ENCODE measurements around the gene DPH6.

DPH6 gene

DNA sequence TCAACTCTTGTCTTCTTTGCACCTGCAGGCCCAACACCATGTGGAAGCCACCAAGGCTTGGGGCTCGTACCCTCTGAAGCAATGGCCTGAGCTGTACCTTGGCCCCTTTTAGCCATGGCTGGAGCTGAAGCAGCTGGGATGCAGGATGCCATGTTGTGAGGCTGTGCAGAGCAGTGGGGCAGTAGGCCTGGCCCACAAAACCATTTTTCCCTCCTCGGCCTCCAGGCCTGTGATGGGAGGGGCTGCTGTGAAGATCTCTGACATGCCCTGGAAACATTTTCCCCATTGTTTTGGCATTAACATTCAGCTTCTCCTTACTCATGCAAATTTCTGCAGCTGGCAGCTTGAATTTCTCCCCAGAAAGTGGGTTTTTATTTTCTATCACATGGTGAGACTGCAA lies 58.5 kb downstream of the DPH6 start:
- in situ Hi-C loops (cut with MboI; ENCODE audit: low sequenced_read_pairs) = no loop called here

DNA sequence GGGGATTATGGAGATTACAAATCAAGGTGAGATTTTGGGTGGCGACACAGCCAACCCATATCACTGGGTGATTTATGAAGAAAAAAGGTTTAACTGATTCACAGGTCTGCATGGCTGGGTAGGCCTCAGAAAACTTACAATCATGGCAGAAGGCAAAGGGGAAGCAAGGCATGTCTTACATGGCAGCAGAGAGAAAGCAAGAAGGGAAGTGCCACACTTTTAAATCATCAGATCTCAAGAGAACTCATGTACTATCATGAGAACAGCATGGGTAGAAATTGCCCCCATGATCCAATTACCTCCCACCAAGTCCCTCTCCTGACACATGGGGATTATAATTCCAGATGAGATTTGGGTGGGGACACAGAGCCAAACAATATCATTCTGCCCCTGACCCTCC lies 59.7 kb downstream of the DPH6 start:
- in situ Hi-C loops (cut with MboI; ENCODE audit: low sequenced_read_pairs) = no loop called here

DNA sequence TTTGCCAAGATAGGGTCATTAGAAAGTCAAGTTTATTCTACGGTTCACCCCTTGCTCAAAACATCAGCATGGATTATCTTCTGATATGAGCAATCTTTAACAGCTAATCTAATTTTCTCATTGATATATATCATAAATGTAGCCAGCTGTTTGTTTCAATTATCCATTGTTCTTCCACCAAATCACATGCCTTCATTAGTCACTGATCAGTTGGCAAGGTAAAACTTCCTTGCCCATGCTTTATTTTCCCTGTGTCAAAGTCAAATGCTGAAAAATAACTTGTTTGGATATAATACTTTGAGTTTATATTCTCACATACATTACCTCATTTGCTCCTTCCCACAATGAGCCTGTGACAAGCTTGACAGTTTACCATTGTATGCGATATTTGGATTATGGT lies 60.6 kb downstream of the DPH6 start:
- in situ Hi-C loops (cut with MboI; ENCODE audit: low sequenced_read_pairs) = no loop called here

DNA sequence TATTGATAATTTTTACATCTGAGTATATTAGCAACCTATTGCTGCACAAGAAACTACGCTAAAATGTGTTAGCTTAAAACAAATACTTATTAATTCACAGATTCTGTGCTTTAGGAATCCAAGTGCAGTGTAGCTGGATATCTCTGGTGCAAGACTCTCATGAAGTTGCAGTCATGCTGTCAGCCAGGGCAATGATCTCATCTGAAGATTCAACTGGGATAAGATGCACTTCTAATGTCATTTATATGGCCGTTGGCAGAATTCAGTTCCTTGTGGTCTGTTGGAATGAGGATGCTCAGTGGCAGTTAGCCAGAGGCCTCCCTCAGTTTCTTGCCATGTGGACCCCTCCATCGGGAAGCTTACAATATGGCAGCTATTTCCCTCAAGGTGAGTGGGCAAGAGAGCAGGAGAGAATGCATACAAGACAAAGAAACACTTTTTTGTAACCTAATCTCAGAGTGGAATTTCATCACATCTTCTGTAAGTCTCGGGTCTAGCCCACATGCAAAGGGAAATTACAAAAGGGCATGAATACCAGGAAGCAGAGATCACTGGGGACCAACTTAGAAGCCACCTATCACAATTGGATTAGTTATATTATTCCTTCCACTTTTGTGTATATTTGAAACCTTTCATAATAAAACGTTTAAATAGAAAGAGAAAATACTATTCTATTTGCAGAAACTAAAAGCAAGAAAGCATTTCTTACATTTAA lies 61.6 kb downstream of the DPH6 start:
- in situ Hi-C loops (cut with MboI; ENCODE audit: low sequenced_read_pairs) = no loop called here

DNA sequence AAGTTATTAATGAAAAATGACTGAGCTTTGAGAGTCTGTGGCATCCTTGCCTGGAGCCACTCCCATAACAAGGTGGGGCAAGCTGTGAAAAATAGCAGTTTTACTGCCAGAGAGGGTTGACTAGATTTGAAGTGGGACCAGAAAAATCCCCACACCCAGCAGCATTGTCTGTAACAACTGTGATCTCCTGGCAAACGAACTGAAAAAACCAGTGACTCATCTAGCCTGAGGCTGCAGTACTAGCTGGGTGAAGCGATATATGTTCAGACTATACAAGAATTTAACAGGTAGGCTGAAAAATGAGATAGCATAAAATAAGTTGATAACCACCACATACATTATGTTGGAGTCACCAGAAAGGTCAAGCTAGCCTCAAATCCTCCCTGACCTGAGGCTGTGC lies 64.0 kb downstream of the DPH6 start:
- in situ Hi-C loops (cut with MboI; ENCODE audit: low sequenced_read_pairs) = no loop called here

DNA sequence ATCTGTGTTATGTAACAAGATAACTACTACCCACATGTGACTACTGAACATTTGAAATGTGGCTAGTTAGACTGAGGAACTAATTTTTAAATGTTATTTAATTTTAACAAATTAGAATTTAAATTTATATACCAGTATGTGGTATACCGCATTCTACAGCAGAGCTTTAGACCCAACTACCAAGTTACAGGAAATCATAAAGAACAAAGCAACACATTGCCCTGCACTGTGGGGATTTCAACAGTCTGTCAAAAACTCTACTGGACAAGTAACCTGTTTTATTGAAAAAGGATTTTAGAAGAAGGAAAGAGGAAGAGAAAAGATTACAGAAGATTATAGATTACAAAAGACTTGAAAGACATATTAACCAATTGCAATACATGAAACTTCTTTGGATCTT lies 64.9 kb downstream of the DPH6 start:
- in situ Hi-C loops (cut with MboI; ENCODE audit: low sequenced_read_pairs) = no loop called here

DNA sequence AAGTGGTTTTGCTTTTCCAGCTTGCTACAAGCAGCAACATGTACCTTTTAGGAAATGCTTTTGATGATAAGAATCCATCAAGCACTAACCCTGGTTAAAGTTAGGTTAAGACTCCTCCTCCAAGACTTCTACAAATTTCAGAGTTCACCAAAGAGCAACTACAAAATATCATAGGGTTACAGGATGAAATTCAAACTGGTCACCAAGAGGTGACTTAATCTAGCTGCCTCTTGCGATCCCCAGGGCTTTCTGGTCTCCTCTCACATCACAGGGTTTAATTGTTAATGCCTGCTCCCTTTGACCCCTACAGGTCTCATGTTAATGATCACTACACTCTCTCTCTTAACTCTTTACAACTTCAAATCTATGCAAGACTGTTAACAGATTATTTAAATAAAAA lies 66.5 kb downstream of the DPH6 start:
- in situ Hi-C loops (cut with MboI; ENCODE audit: low sequenced_read_pairs) = no loop called here

DNA sequence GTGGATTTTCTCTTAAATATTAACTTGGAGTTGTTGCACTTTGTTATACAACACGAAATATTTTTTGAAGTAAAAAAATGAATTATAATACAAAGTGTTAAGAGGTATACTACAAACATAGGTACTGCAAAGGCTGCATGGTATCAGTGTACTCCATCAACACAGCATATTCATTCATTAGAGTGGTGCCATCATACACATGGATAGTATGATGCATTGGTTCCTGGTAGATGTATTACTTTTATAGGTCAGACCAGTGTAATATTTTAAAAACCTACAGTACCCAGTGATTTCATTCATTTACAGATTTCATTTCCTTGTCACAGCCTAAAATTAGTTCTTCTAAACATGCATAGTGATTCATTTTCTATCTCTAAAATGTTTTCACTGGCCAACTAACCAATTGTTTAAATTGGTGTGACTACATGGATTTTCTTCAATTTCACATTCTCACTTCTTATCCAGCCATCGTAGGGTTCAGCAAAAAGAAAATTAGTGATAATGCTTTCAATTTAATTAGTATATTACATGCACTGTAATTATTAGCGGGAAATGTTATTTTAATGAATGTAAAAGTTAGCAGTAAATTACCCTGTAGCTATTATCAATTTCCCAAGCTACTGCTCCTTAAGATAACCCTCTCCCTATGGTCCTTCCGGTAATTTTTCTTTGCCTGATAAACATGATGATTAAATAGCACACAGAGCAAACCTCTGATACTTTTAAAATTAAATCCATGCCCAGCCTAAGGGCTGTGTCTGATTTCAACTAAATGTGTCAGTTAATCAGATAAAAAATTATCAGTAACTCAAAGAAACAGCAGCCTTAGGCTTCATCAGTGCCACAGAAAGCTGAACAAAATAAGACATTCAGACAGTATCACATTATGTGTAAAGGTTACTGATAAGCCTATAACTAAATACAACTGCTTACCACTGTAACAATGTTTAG lies 68.4 kb downstream of the DPH6 start:
- in situ Hi-C loops (cut with MboI; ENCODE audit: low sequenced_read_pairs) = no loop called here

DNA sequence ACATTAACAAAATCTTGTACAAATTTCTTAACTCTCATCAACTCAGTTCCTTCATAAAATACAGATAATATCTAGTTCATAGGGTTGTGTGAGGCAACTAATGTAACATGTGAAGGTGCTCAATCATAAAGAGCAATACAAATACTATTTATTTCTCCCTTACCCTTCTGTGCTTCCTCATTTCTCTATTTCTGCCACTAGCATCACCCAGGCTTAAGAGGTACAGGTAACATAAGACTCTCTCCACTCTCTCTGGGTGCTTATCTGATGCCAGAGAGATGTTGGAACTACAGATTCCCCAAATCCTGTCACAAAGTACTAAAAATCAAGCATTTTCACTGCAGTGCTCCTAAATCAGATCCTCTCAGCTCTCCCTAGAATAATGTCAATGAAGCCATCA lies 74.9 kb downstream of the DPH6 start:
- in situ Hi-C loops (cut with MboI; ENCODE audit: low sequenced_read_pairs) = no loop called here

DNA sequence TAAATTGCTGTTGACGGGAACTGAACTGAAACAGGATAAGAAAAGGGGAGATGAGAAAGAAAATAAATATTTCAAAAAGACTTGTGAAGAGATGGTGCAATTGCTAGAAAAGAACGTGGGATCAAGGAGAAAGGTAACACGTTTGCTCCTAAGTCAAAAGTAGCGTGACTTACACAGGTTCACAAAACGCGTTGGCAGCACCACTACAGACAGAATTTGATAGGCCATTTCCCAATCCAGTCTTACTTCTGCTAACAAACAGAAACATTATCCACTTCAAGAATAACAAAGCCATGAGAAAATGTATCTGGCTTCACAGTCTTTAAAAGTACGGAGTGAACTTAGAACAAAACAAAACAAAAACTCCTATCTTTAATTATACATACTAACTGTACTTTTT lies 75.5 kb downstream of the DPH6 start:
- in situ Hi-C loops (cut with MboI; ENCODE audit: low sequenced_read_pairs) = no loop called here

DNA sequence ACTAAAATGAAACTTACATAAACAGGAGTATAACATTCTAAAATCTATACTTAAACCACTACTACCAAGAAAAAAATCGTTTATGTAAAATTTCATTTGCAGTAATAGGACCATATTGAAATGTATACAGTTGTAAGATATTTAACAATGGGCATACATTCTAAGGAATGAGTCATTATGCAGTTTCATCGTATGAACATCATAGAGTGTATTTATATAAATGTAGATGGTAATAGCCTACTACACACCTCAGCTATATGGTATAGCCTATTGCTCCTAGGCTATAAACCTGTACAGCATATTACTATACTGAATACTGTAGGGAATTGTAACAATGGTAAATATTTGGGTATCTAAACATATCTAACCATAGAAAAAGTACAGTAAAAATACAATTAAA lies 79.5 kb downstream of the DPH6 start:
- in situ Hi-C loops (cut with MboI; ENCODE audit: low sequenced_read_pairs) = no loop called here

DNA sequence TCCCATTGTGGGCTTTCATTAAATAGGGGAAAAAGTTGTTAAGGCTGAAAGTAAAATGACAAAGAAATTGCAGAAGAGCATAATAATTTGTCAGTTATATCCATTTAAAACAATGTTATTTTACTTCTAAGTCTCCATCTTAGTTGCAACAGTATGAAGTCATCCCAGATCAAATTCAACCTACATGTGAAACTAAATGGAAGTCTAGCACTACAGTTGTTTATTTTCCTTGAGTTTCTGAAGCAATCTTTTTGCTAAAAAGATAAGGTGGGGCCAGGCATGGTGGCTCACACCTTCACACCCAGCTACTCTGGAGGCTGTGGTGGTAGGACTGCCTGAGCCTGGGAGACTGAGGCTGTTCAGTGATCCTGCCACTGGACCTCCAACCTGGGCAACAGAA lies 80.2 kb downstream of the DPH6 start:
- in situ Hi-C loops (cut with MboI; ENCODE audit: low sequenced_read_pairs) = no loop called here

DNA sequence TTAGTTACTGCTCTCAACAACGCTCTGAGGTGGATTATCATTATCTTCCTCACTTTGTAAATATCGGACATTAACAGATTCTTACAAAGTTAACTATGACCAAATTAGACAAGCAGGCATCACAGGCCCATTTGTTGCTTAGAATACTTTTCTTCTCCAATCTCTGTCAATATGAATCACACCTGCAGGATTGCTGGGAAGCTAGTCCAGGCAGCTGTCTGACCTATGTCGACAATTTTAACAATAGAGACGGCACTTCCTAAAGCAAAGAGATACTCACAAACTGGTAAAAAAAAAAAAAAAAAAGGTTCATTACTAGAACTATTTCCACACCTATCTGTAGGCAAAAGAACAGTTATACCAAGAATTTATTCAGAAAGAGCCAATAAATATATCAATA lies 85.3 kb downstream of the DPH6 start:
- in situ Hi-C loops (cut with MboI; ENCODE audit: low sequenced_read_pairs) = no loop called here

DNA sequence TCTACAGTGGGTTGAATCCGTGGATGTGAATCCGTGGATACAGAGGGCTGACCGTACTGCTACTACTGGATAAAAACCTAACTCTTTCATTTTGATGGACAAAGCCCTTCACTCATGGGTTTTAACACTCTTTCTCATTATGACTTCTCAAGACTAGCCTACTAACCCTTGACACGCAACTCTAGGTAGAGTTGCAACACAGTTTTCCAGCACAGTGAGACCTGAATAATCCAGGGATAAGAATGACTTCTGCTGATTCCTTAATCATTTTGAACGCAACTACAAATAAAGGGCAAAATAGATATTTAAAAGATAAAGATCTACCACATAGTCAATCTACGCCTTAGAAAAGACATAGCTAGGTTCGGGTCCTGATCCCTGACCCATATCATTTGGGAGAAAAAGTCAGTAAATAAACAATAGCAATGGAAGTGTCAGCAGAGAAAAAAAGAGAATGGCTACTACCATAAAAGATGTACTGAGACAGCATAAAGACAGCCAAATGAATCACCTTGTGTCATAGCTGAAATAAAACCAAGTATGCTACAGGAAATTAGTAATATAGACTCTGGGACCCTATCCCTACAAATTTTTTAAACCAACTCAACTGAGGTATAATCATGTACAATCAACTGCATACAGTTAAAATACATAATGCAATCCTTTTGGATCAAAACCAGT lies 87.6 kb downstream of the DPH6 start:
- in situ Hi-C loops (cut with MboI; ENCODE audit: low sequenced_read_pairs) = no loop called here

DNA sequence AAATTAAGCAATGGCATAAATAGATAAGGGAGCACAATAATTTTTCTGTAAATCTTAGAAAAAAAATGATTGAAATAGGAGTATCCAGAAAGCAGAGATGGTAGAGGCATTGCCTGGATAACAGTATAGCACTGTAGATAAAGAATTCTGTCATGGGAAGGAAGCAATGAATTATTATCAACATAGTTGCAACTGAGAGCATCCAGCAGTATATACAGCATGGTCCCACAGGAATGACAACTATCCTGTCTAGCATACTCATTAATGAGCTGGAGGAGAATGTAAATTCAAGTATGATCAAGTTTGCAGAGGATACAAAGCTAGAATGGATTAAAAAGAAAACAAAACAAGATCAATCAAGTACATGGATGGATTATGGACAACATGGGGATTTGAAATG lies 90.8 kb downstream of the DPH6 start:
- in situ Hi-C loops (cut with MboI; ENCODE audit: low sequenced_read_pairs) = no loop called here

DNA sequence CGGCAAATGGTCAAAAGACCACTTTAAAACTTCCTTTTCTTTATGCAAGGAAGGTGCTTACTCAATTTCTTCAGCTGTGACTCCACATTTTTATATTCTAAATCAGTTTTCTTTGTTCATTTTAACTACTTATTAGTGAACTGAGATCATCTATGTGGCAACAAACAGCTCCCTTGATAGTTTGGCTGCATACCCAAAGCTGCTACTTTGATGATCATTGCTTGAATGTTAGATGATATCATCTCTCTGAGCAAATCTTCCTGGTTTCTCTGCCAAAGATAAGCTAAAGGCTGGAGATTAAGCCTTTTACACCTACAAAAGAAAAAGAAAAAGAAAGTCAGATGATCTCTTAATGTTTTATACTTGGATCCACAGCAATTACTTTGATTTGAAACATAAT lies 95.5 kb downstream of the DPH6 start:
- in situ Hi-C loops (cut with MboI; ENCODE audit: low sequenced_read_pairs) = no loop called here

DNA sequence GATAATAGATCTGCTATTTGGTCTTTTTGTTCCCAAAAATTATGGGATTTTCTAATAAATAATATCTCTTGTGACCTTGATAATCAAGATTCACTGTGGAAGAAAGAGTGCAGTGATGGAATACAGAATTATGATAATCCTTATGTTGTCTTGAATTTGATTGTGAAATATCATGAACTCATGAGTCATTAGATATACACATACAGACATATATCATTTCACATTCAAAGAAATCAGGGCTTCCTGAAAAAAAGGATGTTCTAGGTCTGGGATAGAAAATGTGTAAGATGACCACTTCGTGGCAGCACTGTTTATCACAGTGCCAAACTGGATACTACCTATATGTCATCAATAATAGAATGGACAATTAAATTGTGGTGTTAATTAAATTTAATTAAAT lies 97.7 kb downstream of the DPH6 start:
- in situ Hi-C loops (cut with MboI; ENCODE audit: low sequenced_read_pairs) = no loop called here

DNA sequence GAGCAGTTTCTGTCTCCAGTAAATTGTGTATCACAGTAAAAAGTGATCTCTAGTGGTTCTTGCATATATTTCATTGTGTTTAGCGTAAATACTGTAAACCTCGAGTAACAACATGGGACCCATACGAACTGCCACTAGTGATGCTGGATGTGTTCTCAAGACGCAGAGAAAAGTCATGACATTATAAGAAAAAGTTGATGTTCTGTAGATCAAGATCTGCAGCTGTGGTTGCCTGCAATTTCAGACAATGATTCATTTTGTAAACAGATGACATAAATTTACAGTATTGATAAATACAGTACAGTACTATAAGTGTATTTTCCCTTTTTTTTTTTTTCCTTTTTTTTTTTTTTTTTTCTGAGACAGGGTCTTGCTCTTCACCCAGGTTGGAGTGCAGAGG lies 100.1 kb downstream of the DPH6 start:
- in situ Hi-C loops (cut with MboI; ENCODE audit: low sequenced_read_pairs) = no loop called here

DNA sequence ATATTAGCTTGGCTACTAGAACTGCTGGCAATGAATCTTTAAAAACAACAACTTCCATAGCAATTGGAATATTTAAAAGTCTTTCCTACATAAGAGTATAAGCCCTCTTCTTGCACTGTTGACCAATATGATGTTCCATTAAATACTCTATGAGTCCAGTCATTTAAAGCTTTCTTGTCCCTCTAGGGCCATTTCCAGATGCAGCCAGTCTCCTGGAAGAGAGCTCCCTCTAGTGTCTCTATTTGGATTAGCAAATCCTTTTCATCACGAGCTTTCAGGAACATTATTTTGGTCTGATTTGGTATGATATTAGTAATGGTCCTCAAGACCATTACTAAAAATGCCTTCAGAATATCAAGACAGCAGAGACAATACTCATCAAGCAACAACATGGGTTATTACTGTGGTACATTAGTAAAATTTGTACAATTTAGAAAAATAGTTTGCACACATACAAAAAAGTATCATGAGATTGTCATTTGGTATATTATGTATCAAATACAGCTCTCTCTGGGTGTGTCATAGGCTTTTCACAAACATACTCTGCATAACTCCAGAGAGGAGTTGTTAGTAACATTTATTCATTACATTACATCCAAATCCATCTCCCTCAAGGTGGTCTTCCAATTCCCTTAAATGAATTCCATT lies 101.3 kb downstream of the DPH6 start:
- in situ Hi-C loops (cut with MboI; ENCODE audit: low sequenced_read_pairs) = no loop called here

DNA sequence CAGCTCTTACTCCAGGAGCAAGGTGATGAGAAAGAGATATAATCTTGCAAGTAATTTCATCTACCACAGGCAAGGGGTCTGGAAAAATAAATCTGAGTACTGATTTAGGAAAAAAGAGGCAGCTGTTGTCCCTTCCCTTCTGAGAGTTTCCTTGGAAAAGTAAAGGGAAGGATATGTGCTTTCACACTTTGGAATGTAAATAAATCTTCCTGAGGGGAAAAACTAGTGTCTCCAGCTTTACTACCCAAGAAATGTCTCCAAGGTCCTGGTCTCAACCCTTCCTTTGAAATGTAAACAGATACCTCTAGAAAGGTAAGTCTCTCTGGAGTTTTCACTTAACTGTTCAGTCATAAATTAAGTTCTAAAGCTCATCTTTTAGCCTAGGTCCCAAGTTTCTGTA lies 102.6 kb downstream of the DPH6 start:
- in situ Hi-C loops (cut with MboI; ENCODE audit: low sequenced_read_pairs) = no loop called here

DNA sequence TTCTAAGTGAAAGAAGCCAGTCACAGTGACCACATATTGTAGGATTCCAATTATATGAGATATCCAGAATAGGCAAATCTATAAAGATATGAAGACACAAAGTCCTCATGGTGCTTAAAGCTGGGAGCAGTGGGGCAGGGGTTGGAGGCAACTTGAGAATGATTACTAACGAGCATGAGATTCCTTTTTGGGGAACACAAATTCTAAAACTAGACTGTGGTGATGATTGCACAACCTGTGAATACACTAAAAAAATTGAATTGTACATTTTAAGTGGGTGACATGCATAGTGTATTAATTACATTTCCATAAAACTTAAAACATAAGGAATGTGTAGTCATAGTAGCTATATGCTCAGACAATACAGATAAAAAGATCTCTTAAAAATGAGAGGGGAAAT lies 103.2 kb downstream of the DPH6 start:
- in situ Hi-C loops (cut with MboI; ENCODE audit: low sequenced_read_pairs) = no loop called here
